ENCODE data around the gene AKT1.
"Not testable (repeated sequence)": the region's sequence is repeated elsewhere in the genome, so short reads cannot be mapped to it uniquely, and the experiment has no call there.

AKT1 gene

DNA sequence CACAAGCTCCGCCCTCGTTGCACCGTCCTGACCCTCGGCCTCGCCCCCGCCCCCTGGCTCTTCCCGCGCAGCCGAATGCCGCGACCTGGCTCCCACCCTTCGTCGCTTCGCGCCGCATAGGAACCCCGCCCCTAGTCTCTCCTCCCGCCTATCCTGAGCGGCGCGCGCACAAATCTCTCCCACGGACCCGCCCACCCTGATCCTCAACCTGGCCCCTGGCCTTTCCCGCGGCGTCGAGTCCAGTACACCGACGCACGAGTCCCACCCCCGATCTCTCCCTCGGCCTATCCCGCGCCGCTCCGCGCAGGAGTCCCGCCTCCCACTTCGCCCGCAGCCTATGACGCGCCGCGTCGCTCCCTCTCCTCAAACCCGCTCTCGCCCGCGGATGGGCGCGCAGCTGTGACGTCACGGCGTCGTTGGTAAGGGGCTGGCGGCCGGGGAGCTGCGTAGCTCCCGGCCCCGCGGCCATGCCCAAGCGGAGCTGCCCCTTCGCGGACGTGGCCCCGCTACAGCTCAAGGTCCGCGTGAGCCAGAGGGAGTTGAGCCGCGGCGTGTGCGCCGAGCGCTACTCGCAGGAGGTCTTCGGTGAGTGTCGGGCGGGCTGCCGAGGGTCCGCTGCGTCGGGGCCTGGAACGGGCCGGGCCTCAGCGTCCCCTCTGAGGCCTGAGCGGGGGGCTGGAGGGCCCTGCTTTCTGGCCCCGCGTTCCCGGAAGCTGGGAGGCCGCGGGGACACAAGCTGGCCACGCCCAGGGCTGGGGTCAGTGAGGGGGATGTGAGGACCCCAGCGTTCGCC lies 42.6 kb downstream of the AKT1 start, which contains the start of gene SIVA1:
SIVA1 (plus strand) TSS at position 413 of the 793 bp plus-strand sequence; CDS start at position 468, 55 bp downstream.
- peak within 1 kb of the TSS; percentile 71 for H3K4me3 ChIP-seq (ENCODE audit: low read depth, low read length)
- peak; percentile 100 for DNase-seq (ENCODE audit: low read depth)
- TF ChIP-seq, protein P1, sequence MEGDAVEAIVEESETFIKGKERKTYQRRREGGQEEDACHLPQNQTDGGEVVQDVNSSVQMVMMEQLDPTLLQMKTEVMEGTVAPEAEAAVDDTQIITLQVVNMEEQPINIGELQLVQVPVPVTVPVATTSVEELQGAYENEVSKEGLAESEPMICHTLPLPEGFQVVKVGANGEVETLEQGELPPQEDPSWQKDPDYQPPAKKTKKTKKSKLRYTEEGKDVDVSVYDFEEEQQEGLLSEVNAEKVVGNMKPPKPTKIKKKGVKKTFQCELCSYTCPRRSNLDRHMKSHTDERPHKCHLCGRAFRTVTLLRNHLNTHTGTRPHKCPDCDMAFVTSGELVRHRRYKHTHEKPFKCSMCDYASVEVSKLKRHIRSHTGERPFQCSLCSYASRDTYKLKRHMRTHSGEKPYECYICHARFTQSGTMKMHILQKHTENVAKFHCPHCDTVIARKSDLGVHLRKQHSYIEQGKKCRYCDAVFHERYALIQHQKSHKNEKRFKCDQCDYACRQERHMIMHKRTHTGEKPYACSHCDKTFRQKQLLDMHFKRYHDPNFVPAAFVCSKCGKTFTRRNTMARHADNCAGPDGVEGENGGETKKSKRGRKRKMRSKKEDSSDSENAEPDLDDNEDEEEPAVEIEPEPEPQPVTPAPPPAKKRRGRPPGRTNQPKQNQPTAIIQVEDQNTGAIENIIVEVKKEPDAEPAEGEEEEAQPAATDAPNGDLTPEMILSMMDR (IDR thresholded peaks at IDR 0.05; ENCODE audit: insufficient read depth, low read depth, low read length, missing control alignments) = no peak

DNA sequence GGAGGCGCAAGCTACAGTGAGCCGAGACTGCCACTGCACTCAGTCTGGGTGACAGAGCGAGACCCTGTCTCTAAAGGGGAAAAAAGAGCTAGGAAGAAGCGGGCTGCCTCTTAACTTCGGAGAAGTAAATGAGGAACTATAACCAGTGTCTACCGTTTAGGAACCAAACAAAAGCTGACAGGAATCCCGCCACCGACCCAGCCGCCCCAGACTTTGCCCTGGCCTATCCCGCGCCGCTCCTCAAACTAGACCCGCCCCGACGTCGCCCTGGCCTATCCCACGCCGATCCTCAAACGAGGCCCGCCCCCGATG lies 43.2 kb downstream of the AKT1 start:
- no peak for DNase-seq (ENCODE audit: low read depth)
- H3K4me3 ChIP-seq (ENCODE audit: low read depth, low read length) = peak overlapping the region; percentile 63
- TF ChIP-seq, protein P1 (IDR thresholded peaks at IDR 0.05; ENCODE audit: insufficient read depth, low read depth, low read length, missing control alignments) = no peak

DNA sequence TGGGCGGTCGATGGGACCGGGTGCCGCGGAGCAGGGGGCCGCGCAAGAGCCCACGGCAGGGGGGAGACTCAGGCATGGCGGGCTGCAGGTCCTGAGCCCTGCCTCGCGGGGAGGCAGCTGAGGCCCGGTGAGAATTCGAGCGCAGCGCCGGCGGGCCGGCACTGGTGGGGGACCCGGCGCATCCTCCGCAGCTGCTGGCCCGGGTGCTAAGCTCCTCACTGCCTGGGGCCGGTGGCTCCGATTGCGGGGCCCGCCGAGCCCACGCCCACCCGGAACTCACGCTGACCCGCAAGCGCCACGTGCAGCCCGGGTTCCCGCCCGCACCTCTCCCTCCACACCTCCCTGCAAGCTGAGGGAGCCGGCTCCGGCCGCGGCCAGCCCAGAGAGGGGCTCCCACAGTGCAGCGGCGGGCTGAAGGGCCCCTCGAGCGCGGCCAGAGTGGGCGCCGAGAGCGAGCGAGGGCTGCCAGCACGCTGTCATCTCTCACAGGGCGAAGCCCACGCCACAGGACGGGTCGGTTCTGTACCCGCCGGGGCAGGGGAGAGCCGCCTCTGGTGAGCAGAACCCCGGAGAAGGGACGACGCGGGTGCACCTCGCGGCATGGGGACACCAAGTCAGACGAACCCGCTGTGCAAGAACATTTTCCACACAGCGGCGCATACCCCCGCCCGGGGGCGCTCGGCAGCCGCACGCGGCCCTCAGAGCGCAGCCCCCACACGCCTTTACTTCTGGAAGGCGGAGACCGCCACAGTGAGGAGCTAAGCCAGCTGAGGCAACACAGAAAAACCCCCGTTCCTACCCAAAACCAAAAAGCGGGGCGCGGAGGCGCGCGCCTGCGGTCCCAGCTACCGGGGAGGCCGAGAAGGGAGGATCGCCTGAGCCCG lies 43.8 kb downstream of the AKT1 start:
- H3K4me3 ChIP-seq (ENCODE audit: low read depth, low read length) = peak overlapping the region; percentile 63
- TF ChIP-seq, protein P1 (IDR thresholded peaks at IDR 0.05; ENCODE audit: insufficient read depth, low read depth, low read length, missing control alignments) = no peak
- DNase-seq (ENCODE audit: low read depth) = no peak

DNA sequence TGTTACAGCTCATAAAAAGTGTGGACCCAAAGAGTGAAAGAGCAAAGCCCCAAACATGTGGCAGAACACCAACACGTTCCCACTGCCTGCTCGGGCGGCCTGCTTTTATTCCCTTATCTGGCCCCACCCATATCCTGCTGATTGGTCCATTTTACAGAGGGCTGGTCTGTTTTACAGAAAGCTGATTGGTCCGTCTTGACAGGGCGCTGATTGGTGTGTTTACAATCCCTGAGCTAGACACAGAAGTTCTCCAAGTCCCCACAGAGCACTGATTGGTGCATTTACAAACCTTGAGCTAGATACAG lies 44.8 kb downstream of the AKT1 start:
- H3K4me3 ChIP-seq (ENCODE audit: low read depth, low read length); DNase-seq (ENCODE audit: low read depth): not testable (repeated sequence)

DNA sequence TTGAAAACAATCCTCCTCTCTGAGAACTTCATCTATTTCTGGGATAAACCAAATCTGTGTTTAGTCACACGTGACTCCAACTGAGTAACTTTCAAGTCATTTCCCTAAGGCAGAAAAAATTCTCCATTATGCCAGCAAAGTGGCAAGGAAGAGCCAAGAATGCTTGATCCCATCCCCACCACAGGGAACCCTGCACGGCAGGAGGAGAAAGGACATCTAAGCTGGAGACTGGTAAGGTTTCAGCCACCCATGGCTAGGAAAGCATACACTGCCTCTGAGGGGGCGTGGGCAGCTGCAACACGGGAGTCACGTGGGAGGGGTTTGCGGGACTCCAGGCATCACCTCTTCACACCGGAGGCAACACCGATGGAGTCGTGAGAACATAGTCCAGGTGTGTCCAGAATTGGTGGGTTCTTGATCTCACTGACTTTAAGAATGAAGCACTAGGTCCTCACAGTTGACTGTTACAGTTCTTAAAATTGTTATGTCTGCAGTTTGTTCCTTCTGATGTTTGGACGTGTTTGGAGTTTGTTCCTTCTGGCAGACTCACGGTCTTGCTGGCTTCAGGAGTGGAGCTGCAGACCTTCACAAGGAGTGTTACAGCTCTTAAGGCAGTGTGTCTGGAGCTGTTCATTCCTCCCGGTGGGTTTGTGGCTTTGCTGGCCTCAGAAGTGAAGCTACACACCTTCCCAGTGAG lies 45.3 kb downstream of the AKT1 start:
- no peak overlapping the region for H3K4me3 ChIP-seq (ENCODE audit: low read depth, low read length)
- DNase-seq (ENCODE audit: low read depth) = no peak
- TF ChIP-seq, protein P1 (IDR thresholded peaks at IDR 0.05; ENCODE audit: insufficient read depth, low read depth, low read length, missing control alignments) = no peak

DNA sequence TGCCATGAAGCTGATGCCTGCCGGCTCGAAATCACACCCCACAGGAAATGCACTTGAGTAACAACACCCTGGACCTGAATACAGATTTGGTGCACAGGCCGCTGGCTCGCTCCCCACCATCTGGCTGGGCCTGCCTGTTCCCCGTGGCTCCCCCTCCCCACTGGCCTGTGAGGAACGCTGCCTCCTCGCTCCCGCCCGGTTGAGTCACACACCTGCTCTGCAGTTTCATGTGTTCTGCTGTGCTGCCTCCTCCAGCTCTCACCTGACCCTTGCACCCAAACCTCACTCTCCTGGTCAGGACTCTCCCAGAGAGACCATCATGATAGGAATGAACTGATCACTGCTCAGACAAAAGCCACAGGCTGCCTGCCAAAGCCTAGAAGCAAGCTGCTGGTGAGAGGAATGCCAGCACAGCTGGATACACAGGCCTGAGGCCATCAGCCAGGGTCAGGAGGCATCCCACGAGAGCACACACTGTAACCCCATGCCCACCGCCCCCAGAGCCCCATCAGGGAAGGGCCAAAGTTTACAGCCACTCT lies 46.4 kb downstream of the AKT1 start:
- DNase-seq (ENCODE audit: low read depth) = no peak
- TF ChIP-seq, protein P1 (IDR thresholded peaks at IDR 0.05; ENCODE audit: insufficient read depth, low read depth, low read length, missing control alignments) = no peak
- H3K4me3 ChIP-seq (ENCODE audit: low read depth, low read length) = no peak overlapping the region

DNA sequence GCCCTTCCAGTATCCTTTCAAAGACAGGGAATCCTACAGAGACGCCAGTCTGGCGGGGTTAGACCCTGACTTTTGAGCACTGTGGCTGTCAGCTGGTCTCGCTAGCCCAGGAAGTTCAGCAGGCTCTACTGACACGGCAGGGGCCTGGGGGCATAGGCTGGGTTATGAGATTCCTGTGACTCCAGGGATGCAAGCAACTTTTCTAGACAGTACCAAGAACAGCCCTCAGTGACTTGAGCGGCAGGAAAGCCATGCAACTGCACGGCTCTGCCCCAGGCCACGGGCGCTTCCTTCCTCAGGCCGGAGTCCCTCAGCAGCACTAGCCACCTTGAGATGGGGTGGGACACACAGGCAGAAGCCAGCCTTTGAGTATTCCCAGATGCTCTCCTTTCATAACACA lies 47.7 kb downstream of the AKT1 start:
- no peak for DNase-seq (ENCODE audit: low read depth)
- H3K4me3 ChIP-seq (ENCODE audit: low read depth, low read length) = no peak overlapping the region
- TF ChIP-seq, protein P1 (IDR thresholded peaks at IDR 0.05; ENCODE audit: insufficient read depth, low read depth, low read length, missing control alignments) = no peak
